SK-N-SH (cell line): ENCODE measurements around the gene SLC2A5.

Source experiments
- EP300 ChIP-seq, 2 experiments: IDR thresholded peaks; 2 replicates each; pipeline versions ENCODE4 v1.4.0 to v1.6.1; 2012; ENCODE audit warnings: borderline replicate concordance in 1 of 2, low read depth in 1 of 2, low read length in 1 of 2
- GATA2 ChIP-seq: sonication (generic); formaldehyde crosslinking; IDR thresholded peaks from 2 replicates; pipeline ENCODE4 v1.5.0; 2020; ENCODE audit warnings: mild to moderate bottlenecking, missing genetic modification reagents
- MEF2A ChIP-seq: IDR thresholded peaks from 2 replicates; pipeline ENCODE4 v1.4.0; 2012; ENCODE audit warnings: low read depth, borderline replicate concordance
- RFX5 ChIP-seq: IDR thresholded peaks from 2 replicates; pipeline ENCODE4 v1.6.1; 2012; ENCODE audit warnings: mild to moderate bottlenecking, improper control_type of control experiment, low read length
- YY1 ChIP-seq: IDR thresholded peaks from 2 replicates; pipeline ENCODE4 v1.4.0; 2012; ENCODE audit warnings: low read depth, mild to moderate bottlenecking
- TF ChIP-seq, protein P1 (sequence below): IDR thresholded peaks from 2 replicates; pipeline ENCODE4 v1.4.0; 2012; ENCODE audit warnings: low read depth
- TF ChIP-seq, protein P2 (sequence below): fragments of 200-600 bp; sonication (generic); IDR thresholded peaks from 2 replicates; pipeline ENCODE4 v1.6.1; 2017; ENCODE audit warnings: antibody characterized with exemption, mild to moderate bottlenecking, moderate library complexity

DNA sequence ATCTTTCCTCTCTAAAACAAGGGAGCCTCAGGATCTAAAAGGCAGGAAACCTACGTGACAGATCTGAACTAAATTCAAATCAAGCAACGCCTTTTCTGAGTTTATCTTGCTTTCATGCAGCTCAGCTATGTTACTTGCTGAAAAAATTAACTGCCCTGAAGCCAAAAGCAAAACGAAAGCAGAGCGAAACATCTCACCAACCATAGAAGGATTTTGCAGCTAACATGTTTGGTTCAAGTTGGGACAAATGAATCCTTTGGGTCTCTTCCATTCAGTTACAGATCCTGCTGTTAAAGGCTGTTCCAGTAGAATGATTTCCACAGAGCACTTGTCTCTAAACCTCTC, 482 bp downstream of the SLC2A5 start:
- TF ChIP-seq EP300 (IDR thresholded peaks at IDR 0.05; ENCODE audit: borderline replicate concordance in 1 of 2, low read depth in 1 of 2, low read length in 1 of 2): no peak
- TF ChIP-seq, protein P1, sequence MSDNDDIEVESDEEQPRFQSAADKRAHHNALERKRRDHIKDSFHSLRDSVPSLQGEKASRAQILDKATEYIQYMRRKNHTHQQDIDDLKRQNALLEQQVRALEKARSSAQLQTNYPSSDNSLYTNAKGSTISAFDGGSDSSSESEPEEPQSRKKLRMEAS: no peak
- no peak for TF ChIP-seq GATA2
- TF ChIP-seq, protein P2, sequence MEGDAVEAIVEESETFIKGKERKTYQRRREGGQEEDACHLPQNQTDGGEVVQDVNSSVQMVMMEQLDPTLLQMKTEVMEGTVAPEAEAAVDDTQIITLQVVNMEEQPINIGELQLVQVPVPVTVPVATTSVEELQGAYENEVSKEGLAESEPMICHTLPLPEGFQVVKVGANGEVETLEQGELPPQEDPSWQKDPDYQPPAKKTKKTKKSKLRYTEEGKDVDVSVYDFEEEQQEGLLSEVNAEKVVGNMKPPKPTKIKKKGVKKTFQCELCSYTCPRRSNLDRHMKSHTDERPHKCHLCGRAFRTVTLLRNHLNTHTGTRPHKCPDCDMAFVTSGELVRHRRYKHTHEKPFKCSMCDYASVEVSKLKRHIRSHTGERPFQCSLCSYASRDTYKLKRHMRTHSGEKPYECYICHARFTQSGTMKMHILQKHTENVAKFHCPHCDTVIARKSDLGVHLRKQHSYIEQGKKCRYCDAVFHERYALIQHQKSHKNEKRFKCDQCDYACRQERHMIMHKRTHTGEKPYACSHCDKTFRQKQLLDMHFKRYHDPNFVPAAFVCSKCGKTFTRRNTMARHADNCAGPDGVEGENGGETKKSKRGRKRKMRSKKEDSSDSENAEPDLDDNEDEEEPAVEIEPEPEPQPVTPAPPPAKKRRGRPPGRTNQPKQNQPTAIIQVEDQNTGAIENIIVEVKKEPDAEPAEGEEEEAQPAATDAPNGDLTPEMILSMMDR: no peak
- no peak for TF ChIP-seq YY1
- TF ChIP-seq MEF2A: no peak
- TF ChIP-seq RFX5: no peak
